GM19438 (cell line): ENCODE data around the gene EXOC6B.
"Not testable (repeated sequence)": the region's sequence is repeated elsewhere in the genome, so short reads cannot be mapped to it uniquely, and the experiment has no call there.

Experiments
- ATAC-seq: cut with Tn5 transposase; IDR thresholded peaks from one replicate; pipeline ENCODE4 v1.9.1; 2021; ENCODE audit warnings: low read depth; ENCODE audit not compliant: unreplicated experiment

EXOC6B gene

GRCh38 chr2:72689579-72690195, 136.1 kb downstream of the EXOC6B start:
- no peak for ATAC-seq

- ATAC-seq: no peak
Observed at GRCh38 chr2:72685638-72686213, 140.1 kb downstream of the EXOC6B start.

GRCh38 chr2:72682061-72682460, 143.8 kb downstream of the EXOC6B start:
- no peak for ATAC-seq

GRCh38 chr2:72681016-72681995, 144.5 kb downstream of the EXOC6B start:
- no peak for ATAC-seq

GRCh38 chr2:72678024-72678423, 147.8 kb downstream of the EXOC6B start:
- peak; percentile 92 for ATAC-seq

GRCh38 chr2:72676341-72677025, 149.3 kb downstream of the EXOC6B start:
- ATAC-seq: no peak

GRCh38 chr2:72674982-72675915, 150.6 kb downstream of the EXOC6B start:
- no peak for ATAC-seq

- no peak for ATAC-seq
Observed at GRCh38 chr2:72673279-72673678, 152.6 kb downstream of the EXOC6B start.

GRCh38 chr2:72669121-72669520, 156.7 kb downstream of the EXOC6B start:
- no peak for ATAC-seq

GRCh38 chr2:72668647-72669046, 157.2 kb downstream of the EXOC6B start:
- ATAC-seq: no peak

GRCh38 chr2:72665448-72665847, 160.4 kb downstream of the EXOC6B start:
- ATAC-seq: no peak

GRCh38 chr2:72661985-72662384, 163.8 kb downstream of the EXOC6B start:
- ATAC-seq: no peak

GRCh38 chr2:72649810-72650209, 176.0 kb downstream of the EXOC6B start:
- ATAC-seq: no peak

- not testable (repeated sequence) for ATAC-seq
Observed at GRCh38 chr2:72641221-72641620, 184.6 kb downstream of the EXOC6B start.

- no peak for ATAC-seq
Observed at GRCh38 chr2:72638600-72639211, 187.1 kb downstream of the EXOC6B start.

- ATAC-seq: no peak
Observed at GRCh38 chr2:72636210-72636609, 189.6 kb downstream of the EXOC6B start.

GRCh38 chr2:72630767-72631166, 195.1 kb downstream of the EXOC6B start:
- no peak for ATAC-seq

GRCh38 chr2:72629062-72629461, 196.8 kb downstream of the EXOC6B start:
- no peak for ATAC-seq

GRCh38 chr2:72627083-72627482, 198.8 kb downstream of the EXOC6B start:
- no peak for ATAC-seq
